AG04449 (cell line): ENCODE measurements around the gene FLNB.

ENCODE experiments used
- CTCF ChIA-PET: fragments of 350-600 bp; formaldehyde crosslinking; extraction: SDS; loops from one replicate; lab custom pipeline; 2021; ENCODE audit warnings: antibody characterized with exemption; lab: Yijun Ruan, JAX
- POLR2A ChIA-PET: fragments of 400-600, 350-600 bp; formaldehyde crosslinking; extraction: SDS; loops from one replicate; lab custom pipeline; 2020; ENCODE audit warnings: antibody characterized with exemption, inconsistent platforms; lab: Yijun Ruan, JAX
- DNase-seq: peaks from one replicate; pipeline ENCODE4 v3.0.0-alpha.2; 2010; ENCODE audit warnings: low read depth, low spot score
- H3K4me3 ChIP-seq: 2 replicates; pipeline ENCODE4 v1.5.1; 2011; ENCODE audit warnings: low read depth, mild to moderate bottlenecking, control low read depth, low read length
- TF ChIP-seq, protein P1 (sequence below): IDR thresholded peaks from one replicate; pipeline ENCODE4 v1.5.1; 2011; ENCODE audit warnings: mild to moderate bottlenecking, moderate library complexity, low read length, control low read depth, inconsistent platforms; ENCODE audit not compliant: insufficient read depth; ENCODE audit errors: missing control alignments

FLNB gene

DNA sequence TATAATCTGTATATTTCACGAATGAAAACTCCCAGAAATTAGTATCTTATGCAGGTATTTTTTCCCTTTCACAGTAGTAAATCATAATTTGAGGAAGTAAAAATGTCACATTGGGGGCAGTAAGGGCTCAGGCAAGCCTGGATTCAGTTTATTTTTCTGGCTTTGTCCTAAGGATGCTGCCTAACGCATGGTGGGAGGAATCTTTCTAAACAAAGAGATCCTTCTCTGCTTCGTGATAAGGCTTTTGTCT lies 166.9 kb downstream of the FLNB start:
- no peak overlapping the region for H3K4me3 ChIP-seq
- TF ChIP-seq, protein P1, sequence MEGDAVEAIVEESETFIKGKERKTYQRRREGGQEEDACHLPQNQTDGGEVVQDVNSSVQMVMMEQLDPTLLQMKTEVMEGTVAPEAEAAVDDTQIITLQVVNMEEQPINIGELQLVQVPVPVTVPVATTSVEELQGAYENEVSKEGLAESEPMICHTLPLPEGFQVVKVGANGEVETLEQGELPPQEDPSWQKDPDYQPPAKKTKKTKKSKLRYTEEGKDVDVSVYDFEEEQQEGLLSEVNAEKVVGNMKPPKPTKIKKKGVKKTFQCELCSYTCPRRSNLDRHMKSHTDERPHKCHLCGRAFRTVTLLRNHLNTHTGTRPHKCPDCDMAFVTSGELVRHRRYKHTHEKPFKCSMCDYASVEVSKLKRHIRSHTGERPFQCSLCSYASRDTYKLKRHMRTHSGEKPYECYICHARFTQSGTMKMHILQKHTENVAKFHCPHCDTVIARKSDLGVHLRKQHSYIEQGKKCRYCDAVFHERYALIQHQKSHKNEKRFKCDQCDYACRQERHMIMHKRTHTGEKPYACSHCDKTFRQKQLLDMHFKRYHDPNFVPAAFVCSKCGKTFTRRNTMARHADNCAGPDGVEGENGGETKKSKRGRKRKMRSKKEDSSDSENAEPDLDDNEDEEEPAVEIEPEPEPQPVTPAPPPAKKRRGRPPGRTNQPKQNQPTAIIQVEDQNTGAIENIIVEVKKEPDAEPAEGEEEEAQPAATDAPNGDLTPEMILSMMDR: no peak
- CTCF ChIA-PET: interaction anchor here (3.9 to 25.5 kb wide), 4 partner anchors 8 to 125 kb away, joined by 39 to 1062 read pairs (median 130); partner anchors contain the start of genes HTD2 and RPP14
- POLR2A ChIA-PET: no interaction called here
- no peak for DNase-seq

DNA sequence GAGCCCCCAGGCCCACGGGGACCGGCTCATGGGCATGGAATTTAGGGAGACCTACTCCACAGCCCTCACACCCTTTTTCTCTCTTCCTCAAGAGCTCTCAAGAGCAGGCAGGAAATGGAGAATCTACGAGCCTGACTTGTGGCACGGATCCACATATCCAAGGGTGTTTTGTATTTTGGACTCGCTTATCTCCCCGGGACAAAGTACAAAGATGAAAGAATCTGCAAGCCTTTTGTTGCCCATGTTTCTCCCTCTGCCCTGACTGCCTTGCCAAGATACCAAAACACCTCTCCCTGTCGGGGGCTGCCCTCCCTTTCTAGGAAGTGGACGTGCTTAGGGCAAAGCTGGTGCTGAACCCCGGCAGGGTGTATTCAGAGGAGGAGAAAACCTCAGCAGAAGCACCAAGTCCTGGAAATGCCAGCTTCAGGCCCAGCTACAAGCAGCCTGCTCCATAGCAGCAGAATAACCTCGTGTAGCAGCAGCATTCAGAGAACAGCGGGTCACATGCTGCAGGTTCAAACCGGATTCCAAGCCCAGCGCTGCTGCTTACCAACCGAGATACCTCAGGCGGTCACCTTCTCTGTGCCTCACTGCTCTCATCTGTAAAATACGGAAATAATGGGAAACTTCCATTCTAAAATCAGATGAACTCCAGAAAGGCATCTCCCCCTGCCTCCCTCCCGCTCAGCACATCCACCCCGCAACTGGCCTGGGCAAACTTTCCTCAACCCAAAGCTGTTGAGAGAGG lies 167.4 kb downstream of the FLNB start:
- DNase-seq: no peak
- POLR2A ChIA-PET: no interaction called here
- H3K4me3 ChIP-seq: no peak overlapping the region
- TF ChIP-seq, protein P1: no peak
- CTCF ChIA-PET: interaction anchor here (2.3 to 25.5 kb wide), 5 partner anchors 9 to 168 kb away, joined by 13 to 1062 read pairs (median 116); partner anchors contain the start of genes FLNB, HTD2 and RPP14

DNA sequence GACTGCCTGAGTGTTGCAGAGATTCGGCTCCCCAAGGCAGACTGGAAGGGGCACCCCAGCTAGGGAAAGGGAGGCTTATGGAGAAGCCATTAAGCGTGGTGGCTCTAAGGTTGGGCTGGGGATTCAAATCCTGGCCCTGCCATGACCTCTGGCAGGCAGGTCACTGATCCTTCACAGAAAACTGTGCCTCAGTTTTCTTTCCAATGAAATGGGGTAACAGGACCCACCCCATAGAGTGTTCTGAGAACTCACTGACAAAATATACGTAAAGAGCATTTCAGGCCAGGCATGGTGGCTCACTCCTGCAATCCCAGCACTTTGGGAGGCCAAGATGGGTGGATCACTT lies 167.9 kb downstream of the FLNB start:
- TF ChIP-seq, protein P1: no peak
- H3K4me3 ChIP-seq: no peak overlapping the region
- no peak for DNase-seq
- POLR2A ChIA-PET: no interaction called here
- CTCF ChIA-PET: interaction anchor here (2.3 to 25.5 kb wide), 5 partner anchors 9 to 169 kb away, joined by 13 to 1062 read pairs (median 116); partner anchors contain the start of genes FLNB, HTD2 and RPP14

GRCh38 chr3:58176827-58177489 lies 168.7 kb downstream of the FLNB start:
- DNase-seq: no peak
- POLR2A ChIA-PET: interaction anchor here (0.8 to 0.9 kb wide), 2 partner anchors 9 to 129 kb away, joined by 4 to 5 read pairs; partner anchors contain the start of genes HTD2 and RPP14
- TF ChIP-seq, protein P1: no peak
- H3K4me3 ChIP-seq: no peak overlapping the region
- CTCF ChIA-PET: interaction anchor here (0.6 to 25.5 kb wide), 50 partner anchors 10 to 1656 kb away, joined by 3 to 1062 read pairs (median 4); partner anchors contain the start of genes FLNB, HTD2 and RPP14

DNA sequence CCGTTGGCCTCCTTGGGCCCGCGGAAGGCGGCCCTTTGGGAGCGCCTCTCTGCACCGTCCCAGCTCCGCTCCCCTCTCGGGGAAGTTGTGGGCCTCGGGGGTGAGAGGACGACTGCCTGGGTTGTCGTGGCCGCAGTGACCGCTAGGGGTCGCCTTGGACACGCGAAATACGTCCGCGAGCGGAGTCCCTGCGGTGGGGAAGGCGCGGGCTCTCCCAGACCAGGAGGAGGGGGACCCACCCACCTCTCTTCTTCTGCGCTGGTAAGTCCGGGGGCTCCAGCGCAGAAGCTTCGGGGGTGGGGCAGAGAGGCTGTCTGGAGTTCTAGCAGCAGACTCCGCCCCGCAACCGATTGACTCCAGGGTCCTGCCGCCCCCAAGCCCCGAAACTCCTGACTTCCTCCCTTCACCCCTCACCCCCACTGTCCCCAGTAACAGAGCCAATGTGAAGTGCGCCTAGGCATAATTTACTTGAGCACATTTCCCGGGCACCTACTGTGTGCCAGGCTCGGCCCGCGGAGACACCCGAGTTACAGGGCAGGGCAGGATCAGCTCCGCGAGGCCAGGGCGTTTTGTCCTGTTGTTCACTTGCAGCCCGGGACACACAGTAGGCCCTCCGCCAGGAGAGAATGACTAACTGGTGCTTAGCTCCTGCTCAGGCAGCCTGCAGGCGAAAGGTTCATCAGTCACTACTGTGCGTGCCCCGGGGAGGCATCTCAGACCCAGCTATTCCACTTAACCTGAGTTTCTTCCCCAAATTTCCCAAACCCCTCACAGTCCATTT lies 169.7 kb downstream of the FLNB start:
- no peak for DNase-seq
- TF ChIP-seq, protein P1: peak; percentile 96
- CTCF ChIA-PET: interaction anchor here (0.6 to 25.5 kb wide), 60 partner anchors 11 to 329 kb away, joined by 3 to 1062 read pairs (median 4); partner anchors contain the start of genes ABHD6, FLNB, HTD2 and RPP14
- H3K4me3 ChIP-seq: peak overlapping the region; percentile 52
- POLR2A ChIA-PET: interaction anchor here (0.8 to 0.9 kb wide), 2 partner anchors 8 to 128 kb away, joined by 4 to 5 read pairs; partner anchors contain the start of genes HTD2 and RPP14
